ENCODE measurements around the gene GABRG3. TPM values are rescaled to one million over a fixed set of nuclear protein-coding genes. Genes with fewer than 3 reads are reported as not detected.

The GABRG3 gene
- total RNA-seq, 1 experiment from 2014 or later, result not detected

DNA sequence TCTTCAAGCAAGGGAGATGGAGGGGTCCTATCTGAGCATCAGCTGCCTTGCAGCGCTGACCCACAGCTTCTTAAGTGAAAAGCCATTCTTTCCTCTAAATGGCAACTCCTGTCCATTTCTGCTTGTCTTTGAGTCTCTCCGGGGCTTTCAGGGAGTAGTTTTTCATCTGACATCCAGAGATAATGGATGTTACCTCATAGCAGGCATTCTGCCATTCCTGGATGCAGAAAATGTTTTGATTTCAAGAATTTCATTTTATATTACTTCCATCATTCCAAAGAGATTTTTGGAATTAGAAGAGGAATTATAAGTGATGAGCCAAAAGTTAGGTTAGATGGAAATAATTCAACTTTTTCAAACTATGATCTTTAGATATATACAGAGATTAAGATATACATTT, 44.9 kb upstream of the GABRG3 start:
- H4K20me1 ChIP-seq (ENCODE audit: insufficient read depth), result no peaks in the 10 kb centered on the region
- no peak overlapping the region for H2AFZ ChIP-seq (ENCODE audit: low read depth, low read length, poor library complexity, severe bottlenecking)
- no peak for TF ChIP-seq FOSL1 (IDR thresholded peaks at IDR 0.05; ENCODE audit: low read depth)
- TF ChIP-seq CBX3 (IDR thresholded peaks at IDR 0.05; ENCODE audit: low read depth), result no peak
- TF ChIP-seq, protein P1, sequence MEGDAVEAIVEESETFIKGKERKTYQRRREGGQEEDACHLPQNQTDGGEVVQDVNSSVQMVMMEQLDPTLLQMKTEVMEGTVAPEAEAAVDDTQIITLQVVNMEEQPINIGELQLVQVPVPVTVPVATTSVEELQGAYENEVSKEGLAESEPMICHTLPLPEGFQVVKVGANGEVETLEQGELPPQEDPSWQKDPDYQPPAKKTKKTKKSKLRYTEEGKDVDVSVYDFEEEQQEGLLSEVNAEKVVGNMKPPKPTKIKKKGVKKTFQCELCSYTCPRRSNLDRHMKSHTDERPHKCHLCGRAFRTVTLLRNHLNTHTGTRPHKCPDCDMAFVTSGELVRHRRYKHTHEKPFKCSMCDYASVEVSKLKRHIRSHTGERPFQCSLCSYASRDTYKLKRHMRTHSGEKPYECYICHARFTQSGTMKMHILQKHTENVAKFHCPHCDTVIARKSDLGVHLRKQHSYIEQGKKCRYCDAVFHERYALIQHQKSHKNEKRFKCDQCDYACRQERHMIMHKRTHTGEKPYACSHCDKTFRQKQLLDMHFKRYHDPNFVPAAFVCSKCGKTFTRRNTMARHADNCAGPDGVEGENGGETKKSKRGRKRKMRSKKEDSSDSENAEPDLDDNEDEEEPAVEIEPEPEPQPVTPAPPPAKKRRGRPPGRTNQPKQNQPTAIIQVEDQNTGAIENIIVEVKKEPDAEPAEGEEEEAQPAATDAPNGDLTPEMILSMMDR (IDR thresholded peaks at IDR 0.05 in 2 of 3, conservative IDR thresholded peaks at IDR 0.05 in 1 of 3; ENCODE audit: borderline replicate concordance in 1 of 3, insufficient read depth in 1 of 3, low read depth in 2 of 3, low read length in 2 of 3), result no peak
- TF ChIP-seq, protein P2, sequence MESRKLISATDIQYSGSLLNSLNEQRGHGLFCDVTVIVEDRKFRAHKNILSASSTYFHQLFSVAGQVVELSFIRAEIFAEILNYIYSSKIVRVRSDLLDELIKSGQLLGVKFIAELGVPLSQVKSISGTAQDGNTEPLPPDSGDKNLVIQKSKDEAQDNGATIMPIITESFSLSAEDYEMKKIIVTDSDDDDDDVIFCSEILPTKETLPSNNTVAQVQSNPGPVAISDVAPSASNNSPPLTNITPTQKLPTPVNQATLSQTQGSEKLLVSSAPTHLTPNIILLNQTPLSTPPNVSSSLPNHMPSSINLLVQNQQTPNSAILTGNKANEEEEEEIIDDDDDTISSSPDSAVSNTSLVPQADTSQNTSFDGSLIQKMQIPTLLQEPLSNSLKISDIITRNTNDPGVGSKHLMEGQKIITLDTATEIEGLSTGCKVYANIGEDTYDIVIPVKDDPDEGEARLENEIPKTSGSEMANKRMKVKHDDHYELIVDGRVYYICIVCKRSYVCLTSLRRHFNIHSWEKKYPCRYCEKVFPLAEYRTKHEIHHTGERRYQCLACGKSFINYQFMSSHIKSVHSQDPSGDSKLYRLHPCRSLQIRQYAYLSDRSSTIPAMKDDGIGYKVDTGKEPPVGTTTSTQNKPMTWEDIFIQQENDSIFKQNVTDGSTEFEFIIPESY (IDR thresholded peaks at IDR 0.05; ENCODE audit: extremely low read depth, insufficient replicate concordance, low read length), result no peak
- no peak for TF ChIP-seq SRF (IDR thresholded peaks at IDR 0.05; ENCODE audit: low read depth)
- TF ChIP-seq, protein P3, sequence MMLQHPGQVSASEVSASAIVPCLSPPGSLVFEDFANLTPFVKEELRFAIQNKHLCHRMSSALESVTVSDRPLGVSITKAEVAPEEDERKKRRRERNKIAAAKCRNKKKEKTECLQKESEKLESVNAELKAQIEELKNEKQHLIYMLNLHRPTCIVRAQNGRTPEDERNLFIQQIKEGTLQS (IDR thresholded peaks at IDR 0.05), result no peak
- no peak for TF ChIP-seq EGR1 (IDR thresholded peaks at IDR 0.05; ENCODE audit: low read depth)
- no peak for TF ChIP-seq ELF1 (IDR thresholded peaks at IDR 0.05; ENCODE audit: borderline replicate concordance, low read depth)
- no peak for TF ChIP-seq TCF7L2 (IDR thresholded peaks at IDR 0.05; ENCODE audit: borderline replicate concordance, extremely low read depth, insufficient read depth, insufficient read length)
- TF ChIP-seq, protein P4, sequence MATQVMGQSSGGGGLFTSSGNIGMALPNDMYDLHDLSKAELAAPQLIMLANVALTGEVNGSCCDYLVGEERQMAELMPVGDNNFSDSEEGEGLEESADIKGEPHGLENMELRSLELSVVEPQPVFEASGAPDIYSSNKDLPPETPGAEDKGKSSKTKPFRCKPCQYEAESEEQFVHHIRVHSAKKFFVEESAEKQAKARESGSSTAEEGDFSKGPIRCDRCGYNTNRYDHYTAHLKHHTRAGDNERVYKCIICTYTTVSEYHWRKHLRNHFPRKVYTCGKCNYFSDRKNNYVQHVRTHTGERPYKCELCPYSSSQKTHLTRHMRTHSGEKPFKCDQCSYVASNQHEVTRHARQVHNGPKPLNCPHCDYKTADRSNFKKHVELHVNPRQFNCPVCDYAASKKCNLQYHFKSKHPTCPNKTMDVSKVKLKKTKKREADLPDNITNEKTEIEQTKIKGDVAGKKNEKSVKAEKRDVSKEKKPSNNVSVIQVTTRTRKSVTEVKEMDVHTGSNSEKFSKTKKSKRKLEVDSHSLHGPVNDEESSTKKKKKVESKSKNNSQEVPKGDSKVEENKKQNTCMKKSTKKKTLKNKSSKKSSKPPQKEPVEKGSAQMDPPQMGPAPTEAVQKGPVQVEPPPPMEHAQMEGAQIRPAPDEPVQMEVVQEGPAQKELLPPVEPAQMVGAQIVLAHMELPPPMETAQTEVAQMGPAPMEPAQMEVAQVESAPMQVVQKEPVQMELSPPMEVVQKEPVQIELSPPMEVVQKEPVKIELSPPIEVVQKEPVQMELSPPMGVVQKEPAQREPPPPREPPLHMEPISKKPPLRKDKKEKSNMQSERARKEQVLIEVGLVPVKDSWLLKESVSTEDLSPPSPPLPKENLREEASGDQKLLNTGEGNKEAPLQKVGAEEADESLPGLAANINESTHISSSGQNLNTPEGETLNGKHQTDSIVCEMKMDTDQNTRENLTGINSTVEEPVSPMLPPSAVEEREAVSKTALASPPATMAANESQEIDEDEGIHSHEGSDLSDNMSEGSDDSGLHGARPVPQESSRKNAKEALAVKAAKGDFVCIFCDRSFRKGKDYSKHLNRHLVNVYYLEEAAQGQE (IDR thresholded peaks at IDR 0.05; ENCODE audit: low read depth), result no peak
- TF ChIP-seq SIN3A (IDR thresholded peaks at IDR 0.05; ENCODE audit: low read depth), result no peak
- no peak for TF ChIP-seq ZNF274 (IDR thresholded peaks at IDR 0.05; ENCODE audit: low read depth, low read length)
- DNase-seq (ENCODE audit: low read depth, low spot score) (no peak), ATAC-seq (no peak)
- POLR2A ChIA-PET, result no interaction called here
- H3K36me3 ChIP-seq (ENCODE audit: control insufficient read depth in 1 of 2, insufficient read depth in 2 of 2, low read length in 2 of 2), result no peaks in the 10 kb centered on the region
- no peak overlapping the region for H3K27ac ChIP-seq (ENCODE audit: low read depth, low read length)
- intact Hi-C loops (cut with micrococcal nuclease), result no loop called here
- peaks cover 0 to 22% of the 10 kb centered on the region in 2 experiments; a peak in 3 of 4 replicates for H3K9me3 ChIP-seq (ENCODE audit: control insufficient read depth in 1 of 2, insufficient read depth in 1 of 2, low read depth in 1 of 2, low read length in 2 of 2)
- BruUV-seq (replicated peaks), result no TSS peak
- H3K4me3 ChIP-seq (replicated peaks in 1 of 2; ENCODE audit: low read depth in 1 of 2, low read length in 2 of 2), result no peak overlapping the region
- no peak overlapping the region for H3K9ac ChIP-seq (ENCODE audit: low read length)
- H3K4me1 ChIP-seq (ENCODE audit: control insufficient read depth in 1 of 2, insufficient read depth in 2 of 2, low read length in 2 of 2), result no peaks in the 10 kb centered on the region
- no peaks in the 10 kb centered on the region for H3K9me2 ChIP-seq (ENCODE audit: insufficient read depth)
- H3K4me2 ChIP-seq (ENCODE audit: low read length), result no peak overlapping the region
- CTCF ChIA-PET, result no interaction called here
- no peaks in the 10 kb centered on the region for H3K27me3 ChIP-seq (ENCODE audit: insufficient read depth, low read length)
- H3K79me2 ChIP-seq (ENCODE audit: insufficient read depth, low read length), result no peaks in the 10 kb centered on the region
- RAD21 ChIA-PET (ENCODE audit: low non-redundant PET in 1 of 2, low total read pairs in 2 of 2, uncharacterized antibody in 2 of 2, unreplicated experiment in 2 of 2), result no interaction called here

Measured in HCT116 (cell line).